Esophagus muscularis mucosa (tissue), 4 donors: ENCODE data around the gene HHATL.

ENCODE experiments used
- CTCF ChIP-seq, 3 experiments: fragments of 200-600 bp in 2 of 3; fragments of 450-650 bp in 1 of 3; sonication (generic) in 2 of 3; IDR thresholded peaks; one replicate each; pipeline ENCODE4 v1.5.1; 2017 to 2019; ENCODE audit warnings: antibody characterized with exemption in 3 of 3, mild to moderate bottlenecking in 2 of 3, moderate library complexity in 1 of 3
- EP300 ChIP-seq: sonication (generic); formaldehyde crosslinking; IDR thresholded peaks from one replicate; pipeline ENCODE4 v1.6.1; 2017; ENCODE audit warnings: antibody characterized with exemption
- POLR2A ChIP-seq: fragments of 450-650 bp; IDR thresholded peaks from one replicate; pipeline ENCODE4 v1.6.1; 2017; ENCODE audit warnings: antibody characterized with exemption, moderate library complexity, mild to moderate bottlenecking, low read depth
- POLR2AphosphoS5 ChIP-seq, 2 donors: sonication (generic); formaldehyde crosslinking; IDR thresholded peaks; one replicate each; pipeline ENCODE4 v1.6.1; 2017; ENCODE audit warnings: antibody characterized with exemption in 2 of 2

- TF ChIP-seq CTCF (IDR thresholded peaks at IDR 0.05), result no peak
- no peak for TF ChIP-seq POLR2A
- TF ChIP-seq POLR2AphosphoS5 (IDR thresholded peaks at IDR 0.05), result no peak
- TF ChIP-seq EP300, result no peak
Observed at GRCh38 chr3:42659451-42660130, 43.0 kb downstream of the HHATL start.
